ENCODE results near the gene MFNG.
A peak's percentile ranks its signal among the peaks of the same experiment; 100 is the strongest.

MFNG gene

GRCh38 chr22:37430941-37431340 is 55.2 kb downstream of the MFNG start:
- H3K4me3 ChIP-seq (ENCODE audit: low read depth, low read length) = no peak overlapping the region
- H3K9me3 ChIP-seq (ENCODE audit: control insufficient read depth, insufficient read depth, low read depth, low read length) = no peaks in the 10 kb centered on the region
- H3K36me3 ChIP-seq (ENCODE audit: control insufficient read depth in 2 of 2, insufficient read depth in 1 of 2, low read length in 2 of 2) = no peaks in the 10 kb centered on the region
- POLR2A ChIA-PET = interaction anchor here (1.1 to 1.6 kb wide), 4 partner anchors 11 to 131 kb away, joined by 3 to 6 read pairs (median 4); no protein-coding TSS in a partner anchor
- CTCF ChIA-PET = interaction anchor here (0.6 to 5.4 kb wide), 7 partner anchors 11 to 115 kb away, joined by 3 to 59 read pairs (median 9); no protein-coding TSS in a partner anchor
- no peak for TF ChIP-seq SP7 (tag by site-specific recombination; IDR thresholded peaks at IDR 0.05)
- no peak for TF ChIP-seq CTCF (tag by site-specific recombination; IDR thresholded peaks at IDR 0.05)
- no peak for TF ChIP-seq ZNF341 (tag by site-specific recombination; IDR thresholded peaks at IDR 0.05; ENCODE audit: low read depth)
- no peak for TF ChIP-seq ZNF426 (tag by site-specific recombination; IDR thresholded peaks at IDR 0.05)
- no peak for TF ChIP-seq ZNF121 (tag by site-specific recombination; IDR thresholded peaks at IDR 0.05)
- TF ChIP-seq ZNF785 (tag by site-specific recombination; IDR thresholded peaks at IDR 0.05) = no peak
- no peak for TF ChIP-seq ZNF596 (tag by site-specific recombination; IDR thresholded peaks at IDR 0.05)
- TF ChIP-seq ZNF561 (tag by site-specific recombination; IDR thresholded peaks at IDR 0.05; ENCODE audit: borderline replicate concordance) = no peak
- no peak overlapping the region for H3K27ac ChIP-seq (ENCODE audit: extremely low read depth, low read depth, low read length)
- no peaks in the 10 kb centered on the region for H3K4me1 ChIP-seq (ENCODE audit: control insufficient read depth, insufficient read depth, low read length)

GRCh38 chr22:37428649-37429586 is 57.3 kb downstream of the MFNG start:
- ChIA-PET POLR2A (no interaction called here), CTCF (interaction anchor here (0.5 to 5.4 kb wide), 16 partner anchors 9 to 1486 kb away, joined by 3 to 59 read pairs (median 4); no protein-coding TSS in a partner anchor)
- no peak overlapping the region for H3K27ac ChIP-seq (ENCODE audit: extremely low read depth, low read depth, low read length)
- no peaks in the 10 kb centered on the region for H3K4me1 ChIP-seq (ENCODE audit: control insufficient read depth, insufficient read depth, low read length)
- H3K4me3 ChIP-seq (ENCODE audit: low read depth, low read length) = no peak overlapping the region
- H3K36me3 ChIP-seq (ENCODE audit: control insufficient read depth in 2 of 2, insufficient read depth in 1 of 2, low read length in 2 of 2) = no peaks in the 10 kb centered on the region
- H3K9me3 ChIP-seq (ENCODE audit: control insufficient read depth, insufficient read depth, low read depth, low read length) = no peaks in the 10 kb centered on the region
- peak; percentile 66 for TF ChIP-seq GLIS1 (tag by site-specific recombination; IDR thresholded peaks at IDR 0.05)
- no peak for TF ChIP-seq ZNF266 (tag by site-specific recombination; IDR thresholded peaks at IDR 0.05; ENCODE audit: low read depth)
- no peak for TF ChIP-seq REST (tag by site-specific recombination; IDR thresholded peaks at IDR 0.05)
- TF ChIP-seq ZNF654 (tag by site-specific recombination; IDR thresholded peaks at IDR 0.05; ENCODE audit: low read depth) = peak; percentile 43; the same call in 1 of the 2 replicates
- peak; percentile 35; the same call in 1 of the 2 replicates for TF ChIP-seq KLF8 (tag by site-specific recombination; IDR thresholded peaks at IDR 0.05)
- no peak for TF ChIP-seq ZNF211 (tag by site-specific recombination; IDR thresholded peaks at IDR 0.05; ENCODE audit: low read depth)
- peak; percentile 30; the same call in 1 of the 2 replicates for TF ChIP-seq EGR2 (tag by site-specific recombination; IDR thresholded peaks at IDR 0.05; ENCODE audit: low read depth)
- no peak for TF ChIP-seq ZNF292 (tag by site-specific recombination; IDR thresholded peaks at IDR 0.05; ENCODE audit: borderline replicate concordance, low read depth)
- peak; percentile 90 for TF ChIP-seq ZNF600 (tag by site-specific recombination; IDR thresholded peaks at IDR 0.05)
- TF ChIP-seq ZNF341 (tag by site-specific recombination; IDR thresholded peaks at IDR 0.05; ENCODE audit: low read depth) = peak; percentile 83
- TF ChIP-seq ZBTB48 (tag by site-specific recombination; IDR thresholded peaks at IDR 0.05) = 0 out of 2 replicates have a peak, but pooled peaks have one; percentile 37
- TF ChIP-seq ZNF155 (tag by site-specific recombination; IDR thresholded peaks at IDR 0.05) = no peak
- TF ChIP-seq ZFP3 (tag by site-specific recombination; IDR thresholded peaks at IDR 0.05; ENCODE audit: low read depth) = peak; percentile 98
- TF ChIP-seq SP2 (tag by site-specific recombination; IDR thresholded peaks at IDR 0.05) = peak; percentile 16; the same call in 1 of the 2 replicates
- TF ChIP-seq ZFHX2 (tag by site-specific recombination; conservative IDR thresholded peaks at IDR 0.05) = peak; percentile 25; the same call in 1 of the 2 replicates
- peak; percentile 46; the same call in 1 of the 2 replicates for TF ChIP-seq GLIS2 (tag by site-specific recombination; IDR thresholded peaks at IDR 0.05)
- TF ChIP-seq ZBTB17 (tag by site-specific recombination; IDR thresholded peaks at IDR 0.05) = peak; percentile 17; the same call in 1 of the 2 replicates
- TF ChIP-seq PATZ1 (tag by site-specific recombination; IDR thresholded peaks at IDR 0.05) = peak; percentile 45; the same call in 1 of the 2 replicates
